Thoracic aorta (tissue), 2 donors: ENCODE results near the gene CYB5D1. TPM values are rescaled to one million over a fixed set of nuclear protein-coding genes. Genes with fewer than 3 reads are reported as not detected.

Experiments used
- ATAC-seq: fragments of 150-250 bp; one replicate; pipeline ENCODE4 v1.8.0; 2017; ENCODE audit warnings: low read depth; ENCODE audit not compliant: insufficient number of reproducible peaks, low FRiP score
- DNase-seq: peaks from one replicate; pipeline ENCODE4 v3.0.0-alpha.2; 2020; ENCODE audit warnings: low spot score
- H3K27ac ChIP-seq, 2 donors: fragments of 200-600 bp; sonication (generic); 1 replicate in 1 of 2; 2 replicates in 1 of 2; pipeline ENCODE4 v1.5.1; 2016; ENCODE audit warnings: mild to moderate bottlenecking in 2 of 2, moderate library complexity in 2 of 2
- H3K27me3 ChIP-seq: fragments of 200-600 bp; sonication (generic); replicated peaks from 2 replicates; pipeline ENCODE4 v1.6.0; 2016; ENCODE audit warnings: mild to moderate bottlenecking; ENCODE audit not compliant: insufficient read depth
- H3K36me3 ChIP-seq: fragments of 200-600 bp; sonication (generic); one replicate; pipeline ENCODE4 v1.5.1; 2016
- H3K4me1 ChIP-seq, 2 donors: fragments of 200-600 bp; sonication (generic); 1 replicate in 1 of 2; 2 replicates in 1 of 2; pipeline versions ENCODE4 v1.5.1 to v1.6.0; 2016; ENCODE audit warnings: low read depth in 2 of 2, mild to moderate bottlenecking in 1 of 2; ENCODE audit not compliant: control insufficient read depth in 1 of 2
- H3K4me3 ChIP-seq: fragments of 200-600 bp; sonication (generic); 2 replicates; pipeline ENCODE4 v1.5.1; 2016; ENCODE audit warnings: mild to moderate bottlenecking
- H3K9me3 ChIP-seq: fragments of 200-600 bp; sonication (generic); 2 replicates; pipeline ENCODE4 v1.5.1; 2016
- CTCF ChIP-seq: fragments of 200-600 bp; sonication (generic); IDR thresholded peaks from one replicate; pipeline ENCODE4 v1.5.1; 2019; ENCODE audit warnings: antibody characterized with exemption
- total RNA-seq, 2 donors: library from RNA; depleted of rRNA; stranded (reverse); fragments of >200 nt; gene quantifications; one replicate each; pipeline versions ENCODE4 v1.1.0 to v1.2.3, GENCODE V29; 2016

CYB5D1 gene
- total RNA-seq, 2 donors from 2014 or later = 3.8 to 8.9 TPM

- DNase-seq = no peak
- Histone ChIP-seq H3K36me3 (no peaks in the 10 kb centered on the region), H3K4me1 (peaks cover under 1 to 2% of the 10 kb centered on the region in 2 donors), H3K9me3 (no peaks in the 10 kb centered on the region), H3K27me3 (no peaks in the 10 kb centered on the region), H3K4me3 (no peak overlapping the region), H3K27ac (no peak overlapping the region)
- ATAC-seq = no peak
- TF ChIP-seq CTCF = no peak
Observed at GRCh38 chr17:7831233-7831632, 26.6 kb upstream of the CYB5D1 start.

DNA sequence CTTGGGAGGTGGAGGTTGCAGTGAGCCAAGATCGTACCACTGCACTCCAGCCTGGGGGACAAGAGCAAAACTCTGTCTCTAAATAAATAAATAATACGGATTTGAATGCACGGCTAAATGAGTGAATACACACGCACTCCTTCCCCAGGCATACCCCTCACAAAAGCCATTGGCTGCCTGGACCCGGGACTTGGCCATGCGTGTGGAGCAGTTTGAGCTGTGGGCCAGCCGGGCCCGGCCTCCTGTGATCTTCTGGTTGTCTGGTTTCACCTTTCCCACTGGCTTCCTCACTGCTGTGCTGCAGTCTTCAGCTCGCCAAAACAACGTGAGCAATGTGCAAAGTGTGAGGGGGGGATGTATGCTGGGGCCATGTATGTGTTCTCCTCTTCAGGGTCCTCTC lies 25.4 kb upstream of the CYB5D1 start:
- no peak overlapping the region for H3K27ac ChIP-seq
- no peak for DNase-seq
- H3K36me3 ChIP-seq = no peaks in the 10 kb centered on the region
- ATAC-seq = no peak
- no peak for TF ChIP-seq CTCF
- no peaks in the 10 kb centered on the region for H3K9me3 ChIP-seq
- peaks cover 12 to 14% of the 10 kb centered on the region in 2 donors for H3K4me1 ChIP-seq
- H3K27me3 ChIP-seq = no peaks in the 10 kb centered on the region
- no peak overlapping the region for H3K4me3 ChIP-seq

DNA sequence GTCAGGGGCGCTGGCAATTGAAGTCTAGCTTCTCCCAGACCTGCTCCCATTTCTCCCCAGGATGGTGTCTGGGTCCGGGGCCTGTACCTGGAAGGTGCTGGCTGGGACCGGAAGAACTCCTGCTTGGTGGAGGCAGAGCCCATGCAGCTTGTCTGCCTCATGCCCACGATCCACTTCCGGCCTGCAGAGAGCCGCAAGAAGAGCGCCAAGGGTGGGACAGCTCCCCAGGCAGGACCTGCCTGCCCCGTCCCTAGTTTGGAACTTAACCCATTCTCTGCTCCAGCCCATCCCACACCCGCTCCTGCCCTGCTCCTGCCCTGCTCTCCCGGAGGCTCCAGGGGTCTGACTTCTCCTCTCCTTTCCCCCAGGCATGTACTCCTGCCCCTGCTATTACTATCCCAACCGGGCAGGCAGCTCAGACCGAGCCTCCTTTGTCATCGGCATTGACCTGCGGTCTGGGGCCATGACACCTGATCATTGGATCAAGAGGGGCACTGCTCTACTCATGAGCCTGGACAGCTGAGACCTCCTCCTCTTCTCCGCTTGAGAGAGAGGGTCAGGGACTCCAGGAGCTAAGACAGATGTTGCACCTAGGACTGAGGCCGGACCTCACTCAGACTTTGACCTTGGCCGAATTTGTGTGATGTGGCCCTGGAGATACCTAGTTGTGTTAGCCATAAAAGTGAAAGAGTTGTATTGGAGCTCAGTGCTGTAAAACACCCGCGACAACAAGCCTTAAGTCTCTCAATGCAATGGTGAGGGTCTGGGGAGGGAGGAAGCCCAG lies 24.6 kb upstream of the CYB5D1 start:
- Histone ChIP-seq H3K9me3 (no peaks in the 10 kb centered on the region), H3K4me3 (peak overlapping the region; percentile 80), H3K36me3 (no peaks in the 10 kb centered on the region), H3K27ac (peak overlapping the region in 1 of 2 donors; percentile 95), H3K4me1 (peaks cover 17 to 19% of the 10 kb centered on the region in 2 donors), H3K27me3 (no peaks in the 10 kb centered on the region)
- DNase-seq = no peak
- no peak for TF ChIP-seq CTCF
- no peak for ATAC-seq

GRCh38 chr17:7833795-7834541 lies 23.8 kb upstream of the CYB5D1 start, which contains the start of gene KDM6B:
Gene KDM6B, plus strand, starts transcription at chr17:7834217. Its CDS starts 11,338 bp downstream, at chr17:7845555.
- peaks cover 17 to 24% of the 10 kb centered on the region in 2 donors for H3K4me1 ChIP-seq
- no peaks in the 10 kb centered on the region for H3K36me3 ChIP-seq
- no peak for TF ChIP-seq CTCF
- peak; percentile 88 for DNase-seq
- H3K4me3 ChIP-seq = peak within 1 kb of the TSS; percentile 80
- H3K9me3 ChIP-seq = no peaks in the 10 kb centered on the region
- H3K27me3 ChIP-seq = no peaks in the 10 kb centered on the region
- peak; percentile 54 for ATAC-seq
- H3K27ac ChIP-seq = peak within 1 kb of the TSS; percentile 95

DNA sequence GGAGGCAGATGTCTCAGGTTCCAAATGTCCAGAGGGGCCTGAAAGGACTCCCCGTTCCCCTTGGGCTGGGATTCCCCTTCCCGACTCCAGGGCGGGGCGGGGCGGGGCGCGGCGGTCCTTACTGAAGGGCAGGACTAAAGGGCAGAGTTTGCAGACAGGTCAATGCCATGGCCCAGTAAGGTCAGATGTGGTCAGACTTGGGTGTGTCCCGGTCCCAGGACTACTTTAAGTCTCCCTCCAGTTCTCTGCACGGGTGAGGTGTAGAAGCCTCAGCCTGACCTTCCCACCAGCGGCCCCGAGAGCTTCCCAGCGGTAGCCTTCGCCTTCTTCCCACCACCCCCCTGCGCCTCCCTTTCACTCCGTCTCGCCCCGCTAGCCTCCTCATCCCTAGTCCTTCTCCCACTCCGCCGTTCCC lies 23.3 kb upstream of the CYB5D1 start:
- no peaks in the 10 kb centered on the region for H3K36me3 ChIP-seq
- H3K9me3 ChIP-seq = no peaks in the 10 kb centered on the region
- H3K27me3 ChIP-seq = no peaks in the 10 kb centered on the region
- peak overlapping the region; percentile 95 for H3K27ac ChIP-seq
- H3K4me3 ChIP-seq = peak overlapping the region; percentile 80
- DNase-seq (no peak), ATAC-seq (peak; percentile 8)
- H3K4me1 ChIP-seq = peaks cover 17 to 24% of the 10 kb centered on the region in 2 donors
- no peak for TF ChIP-seq CTCF
